ENCODE results near the gene CPLX3. TPM values are rescaled to one million over a fixed set of nuclear protein-coding genes. Genes with fewer than 3 reads are reported as not detected.

The CPLX3 gene
- total RNA-seq, 4 donors from 2014 or later = not detected

DNA sequence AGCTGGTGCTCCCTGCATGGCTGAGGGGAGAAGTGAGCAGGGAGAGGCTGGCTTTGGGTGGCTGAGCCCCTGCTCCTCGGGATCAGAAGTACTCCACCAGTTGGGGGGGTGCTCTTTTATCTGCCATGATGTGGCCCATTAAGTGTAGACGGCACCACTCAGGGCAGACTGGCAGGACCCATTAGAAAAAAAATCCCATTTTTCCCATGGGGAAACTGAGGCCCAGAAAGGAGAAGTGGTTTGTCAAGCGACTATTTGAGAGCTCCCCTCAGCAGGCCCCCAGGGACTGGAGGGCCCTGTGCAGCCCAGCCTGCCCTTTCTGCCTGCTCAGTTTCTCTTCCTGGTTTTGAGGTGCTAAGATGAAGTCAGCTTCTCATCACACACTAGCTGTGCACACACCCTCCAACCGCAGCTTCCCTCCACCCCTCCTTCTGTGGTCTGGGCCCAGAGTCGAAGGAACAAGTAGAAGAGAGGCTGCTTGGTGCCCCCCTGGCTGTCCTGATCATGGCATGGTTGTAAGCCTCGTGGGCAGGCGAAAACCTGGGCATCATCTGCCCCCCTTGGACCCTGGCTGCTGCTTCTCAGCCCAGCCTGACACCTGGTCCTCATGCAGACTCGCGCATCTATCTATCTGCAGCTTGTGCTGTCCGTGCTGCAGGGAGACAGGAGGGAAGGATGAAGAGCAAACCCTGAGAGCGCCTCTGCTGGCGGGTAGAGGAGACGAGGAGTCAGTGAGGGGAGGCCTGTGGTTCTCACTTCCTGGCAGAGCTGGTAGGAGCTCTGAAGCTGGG is 39.0 kb upstream of the CPLX3 start:
- no peaks in the 10 kb centered on the region for H3K36me3 ChIP-seq
- H3K9me3 ChIP-seq = no peaks in the 10 kb centered on the region
- DNase-seq = peak; percentile 88
- in situ Hi-C loops (cut with MboI; ENCODE audit: low pct_ligation_motif_present in 1 of 4, low pct_unique_long_range_greater_than_20kb in 1 of 4, low sequenced_read_pairs in 3 of 4) (no loop called here), intact Hi-C loops (cut with DNase I; ENCODE audit: low total_unique reads) (no loop called here)
- H3K4me1 ChIP-seq = peaks cover 64 to 98% (median 81%) of the 10 kb centered on the region in 4 donors
- 0 to 34% methylated on average over 1 to 13 of the region's 13 CpGs for WGBS, 2 donors (ENCODE audit: low coverage in 1 of 2)
- TF ChIP-seq, protein P1, sequence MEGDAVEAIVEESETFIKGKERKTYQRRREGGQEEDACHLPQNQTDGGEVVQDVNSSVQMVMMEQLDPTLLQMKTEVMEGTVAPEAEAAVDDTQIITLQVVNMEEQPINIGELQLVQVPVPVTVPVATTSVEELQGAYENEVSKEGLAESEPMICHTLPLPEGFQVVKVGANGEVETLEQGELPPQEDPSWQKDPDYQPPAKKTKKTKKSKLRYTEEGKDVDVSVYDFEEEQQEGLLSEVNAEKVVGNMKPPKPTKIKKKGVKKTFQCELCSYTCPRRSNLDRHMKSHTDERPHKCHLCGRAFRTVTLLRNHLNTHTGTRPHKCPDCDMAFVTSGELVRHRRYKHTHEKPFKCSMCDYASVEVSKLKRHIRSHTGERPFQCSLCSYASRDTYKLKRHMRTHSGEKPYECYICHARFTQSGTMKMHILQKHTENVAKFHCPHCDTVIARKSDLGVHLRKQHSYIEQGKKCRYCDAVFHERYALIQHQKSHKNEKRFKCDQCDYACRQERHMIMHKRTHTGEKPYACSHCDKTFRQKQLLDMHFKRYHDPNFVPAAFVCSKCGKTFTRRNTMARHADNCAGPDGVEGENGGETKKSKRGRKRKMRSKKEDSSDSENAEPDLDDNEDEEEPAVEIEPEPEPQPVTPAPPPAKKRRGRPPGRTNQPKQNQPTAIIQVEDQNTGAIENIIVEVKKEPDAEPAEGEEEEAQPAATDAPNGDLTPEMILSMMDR (IDR thresholded peaks at IDR 0.05) = peak; percentile 42 to 77 (median 56)
- TF ChIP-seq POLR2A (IDR thresholded peaks at IDR 0.05) = peak; percentile 13
- peak in 2 of 3 donors; percentile 18 to 31 for TF ChIP-seq POLR2AphosphoS5 (IDR thresholded peaks at IDR 0.05)
- TF ChIP-seq EP300 (IDR thresholded peaks at IDR 0.05; ENCODE audit: low read depth) = no peak
- no peaks in the 10 kb centered on the region for H3K27me3 ChIP-seq
- H3K27ac ChIP-seq = peak overlapping the region; percentile 84 to 92 (median 86)
- peak overlapping the region in 1 of 4 donors; percentile 6 for H3K4me3 ChIP-seq

DNA sequence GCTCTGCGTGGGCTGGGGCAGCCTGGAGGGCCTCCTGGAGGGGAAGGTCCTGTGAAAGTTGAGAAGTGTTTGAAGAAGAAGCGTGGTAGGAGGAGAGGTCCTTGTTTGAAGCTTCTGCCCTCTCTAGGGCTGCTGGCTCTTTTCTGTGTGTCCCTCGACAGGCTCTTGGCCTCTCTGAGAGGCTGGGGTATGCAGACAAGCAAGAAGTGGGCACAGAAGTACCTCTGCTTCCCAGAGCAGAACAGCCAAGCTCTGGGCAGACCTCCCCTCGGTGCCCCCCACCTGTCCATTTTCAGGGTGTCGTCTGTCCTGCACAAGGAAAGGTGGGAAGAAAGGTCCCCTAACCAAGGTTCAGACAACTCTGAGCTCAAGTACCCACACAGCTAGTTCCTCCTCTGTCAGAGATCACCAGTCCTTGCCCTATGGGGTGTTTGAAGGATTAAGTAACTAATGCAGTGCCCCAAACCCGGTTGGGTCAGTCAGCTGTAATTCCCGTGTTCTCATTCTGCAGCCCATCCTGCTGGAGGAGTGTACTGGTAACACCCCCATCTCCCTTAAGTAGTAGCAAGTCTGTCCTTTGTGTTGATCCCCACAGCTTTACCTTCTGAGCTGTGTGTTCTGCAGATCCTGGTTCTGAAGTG is 38.3 kb upstream of the CPLX3 start:
- intact Hi-C loops (cut with DNase I; ENCODE audit: low total_unique reads) (no loop called here), in situ Hi-C loops (cut with MboI; ENCODE audit: low pct_ligation_motif_present in 1 of 4, low pct_unique_long_range_greater_than_20kb in 1 of 4, low sequenced_read_pairs in 3 of 4) (no loop called here)
- Histone ChIP-seq H3K27ac (peak overlapping the region; percentile 84 to 92 (median 86)), H3K27me3 (no peaks in the 10 kb centered on the region), H3K4me1 (peaks cover 63 to 100% (median 81%) of the 10 kb centered on the region in 4 donors), H3K9me3 (no peaks in the 10 kb centered on the region), H3K4me3 (peak overlapping the region in 1 of 4 donors; percentile 4), H3K36me3 (no peaks in the 10 kb centered on the region)
- no peak for DNase-seq
- TF ChIP-seq POLR2AphosphoS5 (IDR thresholded peaks at IDR 0.05) (no peak), POLR2A (IDR thresholded peaks at IDR 0.05) (peak; percentile 3), EP300 (IDR thresholded peaks at IDR 0.05; ENCODE audit: low read depth) (no peak)
- TF ChIP-seq, protein P1 (IDR thresholded peaks at IDR 0.05) = peak in 1 of 5 experiments; percentile 10
- WGBS, 2 donors (ENCODE audit: low coverage in 1 of 2) = 41% methylated on average over 7 of the region's 7 CpGs; no CpG with 5 or more reads in 1 of the 2 donors

DNA sequence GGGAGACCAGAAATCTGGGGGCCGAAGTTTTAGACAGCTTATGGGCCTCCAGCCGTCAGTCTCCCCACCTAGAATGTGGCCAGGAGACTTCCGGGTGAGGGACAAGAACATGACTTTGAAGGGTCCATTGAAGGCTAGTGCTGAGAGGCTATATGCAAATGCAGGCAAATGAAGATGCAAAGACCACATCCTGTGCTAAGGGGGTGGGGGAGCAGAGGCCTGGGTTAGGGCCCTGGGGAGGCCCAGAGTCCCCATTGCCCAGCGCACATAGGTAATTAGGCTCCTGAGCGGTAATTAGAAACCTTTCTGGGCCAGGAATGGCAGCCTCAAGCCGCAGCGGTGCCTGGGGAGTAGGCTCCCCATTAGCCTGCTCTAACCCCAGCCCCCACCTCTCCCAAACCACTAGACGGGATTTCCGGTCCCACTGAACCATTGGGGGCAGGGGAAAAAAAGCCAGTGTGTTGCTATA is 37.7 kb upstream of the CPLX3 start:
- in situ Hi-C loops (cut with MboI; ENCODE audit: low pct_ligation_motif_present in 1 of 4, low pct_unique_long_range_greater_than_20kb in 1 of 4, low sequenced_read_pairs in 3 of 4) (no loop called here), intact Hi-C loops (cut with DNase I; ENCODE audit: low total_unique reads) (no loop called here)
- no peaks in the 10 kb centered on the region for H3K27me3 ChIP-seq
- TF ChIP-seq EP300 (IDR thresholded peaks at IDR 0.05; ENCODE audit: low read depth) (no peak), POLR2A (IDR thresholded peaks at IDR 0.05) (no peak), POLR2AphosphoS5 (IDR thresholded peaks at IDR 0.05) (peak in 1 of 3 donors; percentile 8)
- TF ChIP-seq, protein P1 (IDR thresholded peaks at IDR 0.05) = no peak
- H3K36me3 ChIP-seq = no peaks in the 10 kb centered on the region
- H3K4me1 ChIP-seq = peaks cover 61 to 100% (median 78%) of the 10 kb centered on the region in 4 donors
- H3K27ac ChIP-seq = peak overlapping the region; percentile 84 to 92 (median 86)
- no peaks in the 10 kb centered on the region for H3K9me3 ChIP-seq
- 42% methylated on average over 9 of the region's 9 CpGs; no CpG with 5 or more reads in 1 of the 2 donors for WGBS, 2 donors (ENCODE audit: low coverage in 1 of 2)
- peak; percentile 61 for DNase-seq
- peak overlapping the region in 1 of 4 donors; percentile 32 for H3K4me3 ChIP-seq

DNA sequence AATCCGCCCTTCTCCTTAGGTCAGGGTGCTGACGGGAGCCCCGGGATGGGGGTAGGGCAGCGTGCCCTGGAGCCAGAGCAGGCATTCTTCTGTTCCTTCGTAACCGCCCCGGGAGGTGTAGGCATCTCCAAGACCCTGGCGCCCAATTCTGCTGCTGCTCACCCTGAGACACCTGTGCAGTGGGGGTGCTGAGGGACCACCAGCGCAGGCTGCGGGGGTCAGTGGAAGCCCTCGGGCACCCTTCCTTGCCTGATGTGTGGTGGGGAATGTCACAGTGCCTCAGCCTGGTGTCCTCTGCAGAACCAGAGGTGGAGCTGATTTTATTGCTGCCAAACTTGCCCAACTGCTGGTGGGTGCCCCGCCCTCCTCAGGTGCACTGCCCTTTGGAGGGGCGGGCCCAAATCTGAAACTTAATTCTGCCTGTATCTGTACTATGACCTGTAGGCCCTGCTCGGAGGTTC is 37.2 kb upstream of the CPLX3 start:
- Histone ChIP-seq H3K9me3 (no peaks in the 10 kb centered on the region), H3K4me1 (peaks cover 57 to 96% (median 73%) of the 10 kb centered on the region in 4 donors), H3K36me3 (no peaks in the 10 kb centered on the region), H3K27me3 (no peaks in the 10 kb centered on the region), H3K4me3 (peak overlapping the region in 1 of 4 donors; percentile 32), H3K27ac (peak overlapping the region; percentile 84 to 92 (median 86))
- TF ChIP-seq POLR2AphosphoS5 (IDR thresholded peaks at IDR 0.05) = peak in 2 of 3 donors; percentile 18 to 57
- TF ChIP-seq EP300 (IDR thresholded peaks at IDR 0.05; ENCODE audit: low read depth) = no peak
- intact Hi-C loops (cut with DNase I; ENCODE audit: low total_unique reads) (no loop called here), in situ Hi-C loops (cut with MboI; ENCODE audit: low pct_ligation_motif_present in 1 of 4, low pct_unique_long_range_greater_than_20kb in 1 of 4, low sequenced_read_pairs in 3 of 4) (no loop called here)
- peak; percentile 89 for DNase-seq
- 26% methylated on average over 9 of the region's 14 CpGs; no CpG with 5 or more reads in 1 of the 2 donors for WGBS, 2 donors (ENCODE audit: low coverage in 1 of 2)
